Measurements from ENCODE around the gene PDZRN4.
"Not testable (repeated sequence)": the region's sequence is repeated elsewhere in the genome, so short reads cannot be mapped to it uniquely, and the experiment has no call there.

The PDZRN4 gene

GRCh38 chr12:41188058-41188840 lies at the start of gene PDZRN4:
TSS of gene PDZRN4 (plus strand) at chr12:41188320.
- DNase-seq = no peak

DNA sequence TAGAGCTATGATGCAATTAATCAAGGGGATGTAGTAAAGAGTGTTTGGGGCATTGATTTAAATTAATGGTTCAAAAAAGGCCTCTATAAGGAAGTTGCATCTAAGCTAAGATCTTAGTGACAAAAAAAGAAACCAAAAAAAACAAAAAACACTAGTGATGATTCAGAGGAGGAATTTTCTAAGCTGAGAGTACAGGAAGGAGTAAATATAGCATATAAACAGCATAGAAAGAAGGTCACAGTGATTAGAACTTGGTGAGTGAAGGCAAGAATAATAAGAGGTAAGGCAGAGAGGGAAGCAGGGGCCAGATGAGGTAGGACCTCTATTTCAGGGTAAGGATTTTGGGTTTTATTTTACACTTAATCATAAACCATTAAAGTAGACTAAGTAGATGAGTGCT lies 48.0 kb upstream of the PDZRN4 start:
- DNase-seq = no peak

DNA sequence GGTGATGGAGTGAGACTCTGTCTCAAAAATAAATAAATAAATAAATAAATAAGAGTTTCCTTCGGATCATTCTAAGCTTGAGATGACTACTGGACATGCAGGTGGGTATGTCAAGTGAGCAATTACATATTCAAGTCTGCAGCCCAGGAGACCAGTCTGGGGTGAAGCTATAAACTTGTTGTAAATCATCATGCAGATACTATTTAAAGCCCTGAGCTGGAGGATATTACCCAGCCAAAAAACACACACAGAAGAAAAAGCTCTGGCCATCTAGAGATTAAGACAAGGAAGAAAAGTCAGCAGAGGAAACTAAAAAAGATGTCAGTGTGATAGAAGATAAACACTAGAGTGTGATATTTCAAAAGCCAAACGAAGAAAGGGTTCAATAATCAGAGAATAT lies 47.0 kb upstream of the PDZRN4 start:
- DNase-seq = no peak

DNA sequence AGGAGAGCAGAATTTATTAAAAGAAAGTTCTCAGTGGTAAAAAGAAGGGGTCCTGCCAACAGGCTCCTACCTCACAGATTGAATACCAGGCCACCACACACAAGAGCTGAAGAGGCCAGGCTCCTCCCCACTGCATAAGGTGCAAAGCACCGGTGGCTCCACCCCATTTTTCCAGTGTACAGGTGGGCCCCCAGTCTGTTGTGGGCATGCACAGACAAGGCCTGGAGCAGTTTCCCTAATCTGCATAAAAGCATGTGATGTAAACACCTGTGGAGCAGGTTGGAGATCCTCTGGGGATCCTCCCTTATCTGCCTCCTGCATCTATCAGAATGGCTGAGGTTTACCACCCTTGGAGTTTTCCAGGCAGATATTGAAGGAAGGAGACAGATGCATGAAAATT lies 45.7 kb upstream of the PDZRN4 start:
- DNase-seq = no peak

DNA sequence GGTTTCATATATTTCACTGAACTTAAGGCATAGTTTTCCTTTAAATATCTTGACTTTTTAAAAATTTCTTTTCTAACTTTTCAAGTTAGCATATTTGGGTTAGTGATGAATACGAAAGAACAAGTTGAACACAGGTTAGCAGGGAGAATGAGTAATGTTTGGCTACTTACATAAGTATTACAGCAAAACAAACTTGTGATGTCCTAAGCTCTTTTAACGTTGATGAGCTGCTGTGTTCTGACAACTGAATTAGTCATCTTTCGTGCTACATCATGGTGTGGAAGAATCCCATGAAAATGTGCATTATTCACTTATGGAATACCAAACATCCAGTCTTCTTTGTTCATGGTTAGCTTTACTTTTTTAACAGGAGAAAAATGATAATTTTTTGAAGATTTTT lies 36.3 kb upstream of the PDZRN4 start:
- DNase-seq = no peak

DNA sequence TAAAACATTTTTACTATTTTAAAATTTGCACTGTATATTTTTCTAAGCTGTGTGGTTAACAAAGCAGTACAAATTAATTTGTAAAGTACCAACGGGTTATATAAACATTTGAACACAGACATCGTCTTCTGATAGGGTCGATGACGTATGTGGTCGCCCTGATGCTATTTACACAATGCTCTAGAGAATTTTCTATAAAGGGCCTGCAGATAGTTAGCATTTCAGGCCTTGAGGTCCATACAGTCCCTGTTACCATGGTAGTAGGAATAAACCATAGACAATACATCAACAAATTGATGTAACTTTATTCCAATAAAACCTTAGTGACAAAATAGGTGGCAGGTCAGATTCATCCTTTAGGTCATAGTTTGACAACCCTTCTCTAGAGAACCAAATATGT lies 25.7 kb upstream of the PDZRN4 start:
- no peak for DNase-seq

DNA sequence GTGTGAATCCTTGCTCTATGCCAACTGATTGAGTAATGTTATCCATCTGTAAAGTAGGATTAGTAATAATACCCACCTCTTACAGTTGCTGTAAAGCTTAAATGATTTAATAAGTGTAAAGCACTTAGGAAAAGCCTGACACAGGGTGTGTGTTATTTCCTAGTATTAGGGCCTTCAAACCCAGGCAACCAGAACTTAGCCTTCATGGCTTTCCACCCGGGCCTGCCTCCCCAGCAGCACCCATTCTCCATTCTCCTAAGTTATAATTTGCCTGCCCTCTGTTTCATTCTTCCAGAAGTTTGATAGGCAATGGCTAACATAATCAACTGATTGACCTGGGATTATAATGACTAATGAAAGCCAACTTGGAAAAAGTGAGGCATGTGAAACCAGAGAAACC lies 20.4 kb upstream of the PDZRN4 start:
- no peak for DNase-seq

DNA sequence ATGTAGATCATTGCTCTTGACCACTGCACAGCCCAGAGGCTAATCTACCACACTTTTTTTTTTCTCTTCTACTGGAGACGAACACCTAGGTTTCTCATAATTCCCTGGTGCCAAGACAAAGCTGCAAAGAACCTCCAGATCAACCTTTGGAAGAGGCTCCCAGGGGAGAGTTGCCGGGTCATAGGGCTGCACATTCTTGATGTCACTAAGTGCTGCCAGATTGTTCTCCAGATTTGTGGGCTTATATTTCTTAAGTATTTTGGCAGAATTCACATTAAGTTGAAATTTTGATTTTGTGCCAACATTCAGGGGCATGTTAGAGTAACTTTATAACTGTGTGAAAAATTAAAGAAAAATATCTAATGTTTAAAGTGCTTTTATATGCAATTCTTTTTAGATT lies 13.5 kb upstream of the PDZRN4 start:
- no peak for DNase-seq

DNA sequence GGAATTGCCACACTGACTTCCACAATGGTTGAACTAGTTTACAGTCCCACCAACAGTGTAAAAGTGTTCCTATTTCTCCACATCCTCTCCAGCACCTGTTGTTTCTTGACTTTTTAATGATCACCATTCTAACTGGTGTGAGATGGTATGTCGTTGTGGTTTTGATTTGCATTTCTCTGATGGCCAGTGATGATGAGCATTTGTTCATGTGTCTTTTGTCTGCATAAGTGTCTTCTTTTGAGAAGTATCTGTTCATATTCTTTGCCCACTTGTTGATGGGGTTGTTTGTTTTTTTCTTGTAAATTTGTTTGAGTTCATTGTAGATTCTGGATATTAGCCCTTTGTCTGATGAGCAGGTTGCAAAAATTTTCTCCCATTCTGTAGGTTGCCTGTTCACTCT lies 8.6 kb upstream of the PDZRN4 start:
- not testable (repeated sequence) for DNase-seq

- DNase-seq = no peak
Observed at GRCh38 chr12:41184864-41185263, 3.3 kb upstream of the PDZRN4 start.

- no peak for DNase-seq
Observed at GRCh38 chr12:41186026-41186425, 2.1 kb upstream of the PDZRN4 start.

- no peak for DNase-seq
Observed at GRCh38 chr12:41188841-41189394, 798 bp downstream of the PDZRN4 start.

DNA sequence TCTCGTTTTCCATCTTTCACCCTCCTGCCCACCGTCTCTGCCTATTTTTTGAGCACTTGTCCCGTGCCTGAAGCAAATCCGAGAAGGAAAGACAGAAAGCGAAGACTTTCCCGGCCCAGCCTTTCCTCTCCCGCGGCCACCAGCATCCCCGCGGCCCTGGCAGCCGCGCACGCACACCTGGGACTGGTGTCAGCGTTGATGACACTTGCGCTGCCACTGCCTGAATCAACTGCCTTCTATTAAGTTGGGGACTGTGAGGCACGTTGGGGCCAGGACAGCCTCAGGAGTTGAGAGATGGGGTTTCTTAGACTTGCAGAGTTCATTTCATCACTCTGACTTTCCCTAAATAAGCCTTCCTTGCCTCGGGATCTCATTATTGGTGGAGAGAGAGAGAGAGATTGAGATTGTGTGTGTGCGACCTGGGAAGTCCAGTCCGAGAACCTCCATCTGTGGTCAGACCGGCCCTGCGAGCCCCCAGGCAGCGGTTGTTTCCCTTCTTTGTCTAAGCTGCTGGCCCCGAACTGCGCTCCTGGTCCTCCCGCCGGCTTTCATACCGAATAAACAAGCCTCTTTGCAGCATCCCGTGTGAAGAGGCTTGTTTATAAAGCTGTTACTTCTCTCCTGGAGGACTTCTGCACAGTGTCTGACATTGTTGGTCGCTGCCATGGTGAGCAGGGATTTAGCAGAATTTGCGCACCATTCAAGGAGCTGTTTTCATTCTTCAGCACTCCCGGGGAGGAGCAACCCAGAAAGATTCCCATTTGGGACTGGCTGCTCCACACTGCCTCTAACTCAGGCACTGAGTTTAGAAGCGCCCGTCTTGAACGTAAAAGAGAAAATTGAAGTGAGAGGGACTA lies 1.5 kb downstream of the PDZRN4 start:
- no peak for DNase-seq

GRCh38 chr12:41190338-41190737 lies 2.2 kb downstream of the PDZRN4 start:
- DNase-seq = no peak

GRCh38 chr12:41191549-41191948 lies 3.4 kb downstream of the PDZRN4 start:
- not testable (repeated sequence) for DNase-seq

DNA sequence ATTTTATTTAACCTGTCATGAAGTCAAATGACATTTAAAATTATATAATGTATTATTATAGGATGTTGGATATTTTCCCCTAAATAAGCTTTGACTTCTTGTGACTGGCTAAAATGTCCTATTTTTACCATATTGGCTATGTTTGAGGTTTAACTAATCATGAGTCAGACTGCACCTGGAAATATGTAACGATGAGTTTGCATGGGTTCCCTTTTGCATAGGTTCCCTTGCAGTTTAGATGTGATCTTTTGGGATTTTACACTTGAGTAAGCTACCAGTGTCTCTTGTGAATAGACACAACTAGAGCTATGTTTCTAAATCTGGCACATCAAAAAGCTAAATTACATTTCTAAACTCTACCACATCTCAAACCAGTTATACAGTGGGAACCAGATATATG lies 5.2 kb downstream of the PDZRN4 start:
- no peak for DNase-seq

GRCh38 chr12:41202051-41202450 lies 13.9 kb downstream of the PDZRN4 start:
- DNase-seq = no peak

- DNase-seq = no peak
Observed at GRCh38 chr12:41205070-41205709, 17.1 kb downstream of the PDZRN4 start.

DNA sequence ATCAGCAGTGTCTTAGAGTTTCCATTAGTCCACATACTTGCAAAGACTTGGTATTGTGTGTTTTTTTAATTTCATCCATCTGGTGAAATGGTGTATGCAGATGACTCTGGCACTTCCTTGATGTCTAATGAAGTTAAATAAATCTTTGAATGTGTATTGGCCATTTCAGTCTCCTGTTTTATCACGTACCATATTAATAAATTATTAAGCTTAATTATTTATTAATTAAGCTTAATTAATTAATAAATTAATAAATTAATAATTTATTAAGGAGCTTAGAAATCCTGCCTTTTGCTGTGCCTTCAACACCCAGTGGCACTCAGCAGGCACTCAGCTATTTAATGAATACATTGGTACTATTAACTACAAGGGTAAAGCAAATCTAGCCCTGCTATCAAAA lies 18.2 kb downstream of the PDZRN4 start:
- DNase-seq = no peak

DNA sequence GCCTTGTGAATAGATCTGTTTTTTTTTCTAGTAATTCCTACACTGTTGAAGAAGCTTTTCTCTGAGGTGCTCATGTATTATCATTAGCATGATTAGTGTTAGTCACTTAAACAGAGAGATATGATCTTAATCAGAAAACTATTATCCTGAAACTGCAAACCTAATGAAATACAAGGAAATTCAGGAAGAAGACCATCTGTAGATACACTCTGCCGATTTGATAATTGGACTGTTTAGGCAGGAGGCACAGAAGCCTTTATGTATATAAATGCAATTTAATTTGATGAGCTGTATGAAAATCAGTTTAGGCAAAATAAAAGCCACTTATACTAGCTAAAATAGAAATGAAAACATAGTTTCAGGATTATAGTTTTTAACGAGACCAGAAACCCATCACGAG lies 23.3 kb downstream of the PDZRN4 start:
- no peak for DNase-seq

- no peak for DNase-seq
Observed at GRCh38 chr12:41212625-41213024, 24.5 kb downstream of the PDZRN4 start.

- DNase-seq = no peak
Observed at GRCh38 chr12:41213107-41213506, 25.0 kb downstream of the PDZRN4 start.

DNA sequence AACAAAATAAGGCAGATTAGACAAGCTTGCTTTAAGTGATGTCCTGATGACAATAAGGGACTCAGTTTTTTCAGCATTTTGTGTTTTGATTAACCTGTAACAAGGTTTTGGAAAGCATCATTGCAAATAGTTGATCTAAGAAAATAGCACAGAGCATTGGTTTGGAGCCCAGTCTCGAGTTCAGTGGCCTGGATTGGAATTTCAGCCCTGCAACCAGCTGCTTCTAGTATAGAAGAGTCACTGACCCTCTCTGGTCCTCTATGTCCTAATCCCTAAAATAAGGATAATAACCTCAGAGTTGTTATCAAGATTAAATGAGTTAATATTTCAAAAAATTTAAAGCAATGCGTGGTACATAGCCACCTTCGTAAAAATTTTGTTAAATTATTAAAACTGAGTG lies 25.5 kb downstream of the PDZRN4 start:
- DNase-seq = no peak

GRCh38 chr12:41217727-41218126 lies 29.6 kb downstream of the PDZRN4 start:
- no peak for DNase-seq
